HepG2 (cell line): ENCODE data around the gene PPP1CA. TPM values are rescaled to one million over a fixed set of nuclear protein-coding genes. Genes with fewer than 3 reads are reported as not detected.

Source experiments
- CENPX ChIP-seq: sonication (generic); formaldehyde crosslinking; IDR thresholded peaks from 2 replicates; pipeline ENCODE4 v1.9.0; 2021; ENCODE audit warnings: mild to moderate bottlenecking, missing genetic modification reagents, moderate library complexity
- HMGA1 ChIP-seq: sonication (generic); formaldehyde crosslinking; conservative IDR thresholded peaks from 2 replicates; pipeline ENCODE4 v1.4.0; 2020; ENCODE audit warnings: missing genetic modification reagents
- PAX8 ChIP-seq: sonication (generic); formaldehyde crosslinking; IDR thresholded peaks from 2 replicates; pipeline ENCODE4 v1.8.0; 2022; ENCODE audit warnings: mild to moderate bottlenecking, missing genetic modification reagents, borderline replicate concordance
- PCBP1 ChIP-seq: fragments of 200-400 bp; formaldehyde crosslinking; IDR thresholded peaks from 2 replicates; pipeline ENCODE4 v1.6.1; 2017; ENCODE audit warnings: mild to moderate bottlenecking, low read depth, low read length, borderline replicate concordance
- RAD21 ChIP-seq: fragments of 450-650 bp; formaldehyde crosslinking; IDR thresholded peaks from 2 replicates; pipeline ENCODE4 v1.5.0; 2020; ENCODE audit warnings: mild to moderate bottlenecking
- RFXANK ChIP-seq: IDR thresholded peaks from 2 replicates; pipeline ENCODE4 v1.6.1; 2016
- RXRA ChIP-seq: sonication (generic); formaldehyde crosslinking; IDR thresholded peaks from 2 replicates; pipeline ENCODE4 v1.5.1; 2020; ENCODE audit warnings: missing genetic modification reagents
- SP4 ChIP-seq: sonication (generic); formaldehyde crosslinking; IDR thresholded peaks from 2 replicates; pipeline ENCODE4 v1.8.1; 2023; ENCODE audit warnings: mild to moderate bottlenecking, missing genetic modification reagents
- ZFX ChIP-seq: sonication (generic); formaldehyde crosslinking; IDR thresholded peaks from 2 replicates; pipeline ENCODE4 v1.4.0; 2020; ENCODE audit warnings: mild to moderate bottlenecking, low read depth, missing genetic modification reagents, moderate library complexity
- ZNF121 ChIP-seq: sonication (generic); formaldehyde crosslinking; IDR thresholded peaks from 2 replicates; pipeline ENCODE4 v1.5.0; 2020; ENCODE audit warnings: mild to moderate bottlenecking, missing genetic modification reagents
- ZNF772 ChIP-seq: sonication (generic); formaldehyde crosslinking; IDR thresholded peaks from 2 replicates; pipeline ENCODE4 v1.5.0; 2020; ENCODE audit warnings: mild to moderate bottlenecking, missing genetic modification reagents
- polyA plus RNA-seq, 8 experiments: library from polyadenylated mRNA; depleted of rRNA in 3 of 8; stranded (reverse) in 7 of 8; unstranded in 1 of 8; fragments of >200 nt; fragmentation: Illumina TruSeq in 4 of 8; extraction: Trizol in 4 of 8; gene quantifications; 2 replicates each; pipeline versions ENCODE4 v1.2.1 to v1.2.3, GENCODE V29; 2011 to 2016; ENCODE audit warnings: low read depth in 4 of 8, missing spikeins in 1 of 8, mixed read lengths in 1 of 8; ENCODE audit not compliant: insufficient read depth in 1 of 8
- total RNA-seq, 5 experiments: library from RNA; depleted of rRNA; stranded (reverse); fragments of >200 nt; fragmentation: Illumina TruSeq; extraction: Trizol; gene quantifications; 2 replicates each; pipeline ENCODE4 v1.2.3, GENCODE V29; 2016; ENCODE audit warnings: low read depth in 1 of 5
- TF ChIP-seq, protein P1 (sequence below): sonication (generic); formaldehyde crosslinking; IDR thresholded peaks from 2 replicates; pipeline ENCODE4 v1.5.1; 2020; ENCODE audit warnings: mild to moderate bottlenecking, missing genetic modification reagents
- TF ChIP-seq, protein P2 (sequence below): sonication (generic); formaldehyde crosslinking; IDR thresholded peaks from 2 replicates; pipeline ENCODE4 v1.8.0; 2022; ENCODE audit warnings: missing genetic modification reagents, mild to moderate bottlenecking, moderate library complexity, borderline replicate concordance
- TF ChIP-seq, protein P3 (sequence below): sonication (generic); formaldehyde crosslinking; IDR thresholded peaks from 2 replicates; pipeline ENCODE4 v1.4.0; 2020; ENCODE audit warnings: mild to moderate bottlenecking, missing genetic modification reagents

PPP1CA gene
- total and polyA plus RNA-seq, 2 of the 13 experiments (the other 11 are each of a cell fraction or from before 2014, with no cell fraction given): 149 to 170 TPM

- TF ChIP-seq, protein P1, sequence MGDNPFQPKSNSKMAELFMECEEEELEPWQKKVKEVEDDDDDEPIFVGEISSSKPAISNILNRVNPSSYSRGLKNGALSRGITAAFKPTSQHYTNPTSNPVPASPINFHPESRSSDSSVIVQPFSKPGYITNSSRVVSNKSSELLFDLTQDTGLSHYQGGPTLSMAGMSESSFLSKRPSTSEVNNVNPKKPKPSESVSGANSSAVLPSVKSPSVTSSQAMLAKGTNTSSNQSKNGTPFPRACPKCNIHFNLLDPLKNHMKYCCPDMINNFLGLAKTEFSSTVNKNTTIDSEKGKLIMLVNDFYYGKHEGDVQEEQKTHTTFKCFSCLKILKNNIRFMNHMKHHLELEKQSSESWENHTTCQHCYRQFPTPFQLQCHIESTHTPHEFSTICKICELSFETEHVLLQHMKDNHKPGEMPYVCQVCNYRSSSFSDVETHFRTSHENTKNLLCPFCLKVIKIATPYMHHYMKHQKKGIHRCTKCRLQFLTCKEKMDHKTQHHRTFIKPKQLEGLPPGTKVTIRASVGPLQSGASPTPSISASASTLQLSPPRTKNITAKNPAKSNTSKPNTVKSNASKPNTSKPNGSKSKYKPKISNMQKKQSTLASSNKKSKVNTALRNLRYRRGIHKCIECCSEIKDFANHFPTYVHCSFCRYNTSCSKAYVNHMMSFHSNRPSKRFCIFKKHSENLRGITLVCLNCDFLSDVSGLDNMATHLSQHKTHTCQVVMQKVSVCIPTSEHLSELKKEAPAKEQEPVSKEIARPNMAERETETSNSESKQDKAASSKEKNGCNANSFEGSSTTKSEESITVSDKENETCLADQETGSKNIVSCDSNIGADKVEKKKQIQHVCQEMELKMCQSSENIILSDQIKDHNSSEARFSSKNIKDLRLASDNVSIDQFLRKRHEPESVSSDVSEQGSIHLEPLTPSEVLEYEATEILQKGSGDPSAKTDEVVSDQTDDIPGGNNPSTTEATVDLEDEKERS: no peak
- TF ChIP-seq RXRA (CRISPR knock-in tag): 0 out of 2 replicates have a peak, but pooled peaks have one; percentile 17
- no peak for TF ChIP-seq PAX8 (CRISPR knock-in tag)
- TF ChIP-seq RAD21 (CRISPR knock-in tag): no peak
- no peak for TF ChIP-seq CENPX
- TF ChIP-seq HMGA1: no peak
- TF ChIP-seq RFXANK: no peak
- 0 out of 2 replicates have a peak, but pooled peaks have one; percentile 7 for TF ChIP-seq ZFX (CRISPR knock-in tag)
- TF ChIP-seq, protein P2, sequence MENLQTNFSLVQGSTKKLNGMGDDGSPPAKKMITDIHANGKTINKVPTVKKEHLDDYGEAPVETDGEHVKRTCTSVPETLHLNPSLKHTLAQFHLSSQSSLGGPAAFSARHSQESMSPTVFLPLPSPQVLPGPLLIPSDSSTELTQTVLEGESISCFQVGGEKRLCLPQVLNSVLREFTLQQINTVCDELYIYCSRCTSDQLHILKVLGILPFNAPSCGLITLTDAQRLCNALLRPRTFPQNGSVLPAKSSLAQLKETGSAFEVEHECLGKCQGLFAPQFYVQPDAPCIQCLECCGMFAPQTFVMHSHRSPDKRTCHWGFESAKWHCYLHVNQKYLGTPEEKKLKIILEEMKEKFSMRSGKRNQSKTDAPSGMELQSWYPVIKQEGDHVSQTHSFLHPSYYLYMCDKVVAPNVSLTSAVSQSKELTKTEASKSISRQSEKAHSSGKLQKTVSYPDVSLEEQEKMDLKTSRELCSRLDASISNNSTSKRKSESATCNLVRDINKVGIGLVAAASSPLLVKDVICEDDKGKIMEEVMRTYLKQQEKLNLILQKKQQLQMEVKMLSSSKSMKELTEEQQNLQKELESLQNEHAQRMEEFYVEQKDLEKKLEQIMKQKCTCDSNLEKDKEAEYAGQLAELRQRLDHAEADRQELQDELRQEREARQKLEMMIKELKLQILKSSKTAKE (CRISPR knock-in tag): no peak
- peak; percentile 40; the same call in 1 of the 2 replicates for TF ChIP-seq PCBP1
- TF ChIP-seq SP4 (CRISPR knock-in tag): no peak
- TF ChIP-seq, protein P3, sequence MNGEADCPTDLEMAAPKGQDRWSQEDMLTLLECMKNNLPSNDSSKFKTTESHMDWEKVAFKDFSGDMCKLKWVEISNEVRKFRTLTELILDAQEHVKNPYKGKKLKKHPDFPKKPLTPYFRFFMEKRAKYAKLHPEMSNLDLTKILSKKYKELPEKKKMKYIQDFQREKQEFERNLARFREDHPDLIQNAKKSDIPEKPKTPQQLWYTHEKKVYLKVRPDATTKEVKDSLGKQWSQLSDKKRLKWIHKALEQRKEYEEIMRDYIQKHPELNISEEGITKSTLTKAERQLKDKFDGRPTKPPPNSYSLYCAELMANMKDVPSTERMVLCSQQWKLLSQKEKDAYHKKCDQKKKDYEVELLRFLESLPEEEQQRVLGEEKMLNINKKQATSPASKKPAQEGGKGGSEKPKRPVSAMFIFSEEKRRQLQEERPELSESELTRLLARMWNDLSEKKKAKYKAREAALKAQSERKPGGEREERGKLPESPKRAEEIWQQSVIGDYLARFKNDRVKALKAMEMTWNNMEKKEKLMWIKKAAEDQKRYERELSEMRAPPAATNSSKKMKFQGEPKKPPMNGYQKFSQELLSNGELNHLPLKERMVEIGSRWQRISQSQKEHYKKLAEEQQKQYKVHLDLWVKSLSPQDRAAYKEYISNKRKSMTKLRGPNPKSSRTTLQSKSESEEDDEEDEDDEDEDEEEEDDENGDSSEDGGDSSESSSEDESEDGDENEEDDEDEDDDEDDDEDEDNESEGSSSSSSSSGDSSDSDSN (CRISPR knock-in tag): no peak
- TF ChIP-seq ZNF121 (CRISPR knock-in tag): no peak
- no peak for TF ChIP-seq ZNF772
Observed at GRCh38 chr11:67371911-67372320, 29.7 kb downstream of the PPP1CA start (continued).
